Coronary artery (tissue), 2 donors: Measurements from ENCODE around the gene RPS6KL1.
A peak's percentile ranks its signal among the peaks of the same experiment; 100 is the strongest.

ENCODE experiments used
- DNase-seq: peaks from one replicate; pipeline ENCODE4 v3.0.0-alpha.2; 2017; ENCODE audit warnings: low spot score
- H3K27ac ChIP-seq, 2 donors: fragments of 200-600 bp; sonication (generic); one replicate each; pipeline ENCODE4 v1.5.1; 2016 to 2019
- H3K4me3 ChIP-seq: fragments of 200-600 bp; sonication (generic); 2 replicates; pipeline ENCODE4 v1.5.1; 2016; ENCODE audit warnings: mild to moderate bottlenecking, moderate library complexity
- CTCF ChIP-seq: fragments of 200-600 bp; sonication (generic); IDR thresholded peaks from one replicate; pipeline ENCODE4 v1.5.1; 2019; ENCODE audit warnings: antibody characterized with exemption

The RPS6KL1 gene

GRCh38 chr14:74912111-74912510, 10.9 kb downstream of the RPS6KL1 start:
- Histone ChIP-seq H3K27ac (no peak overlapping the region), H3K4me3 (no peak overlapping the region)
- no peak for TF ChIP-seq CTCF
- DNase-seq = no peak

- Histone ChIP-seq H3K27ac (no peak overlapping the region), H3K4me3 (no peak overlapping the region)
- no peak for TF ChIP-seq CTCF
- DNase-seq = no peak
These were observed 11.4 kb downstream of the RPS6KL1 start for GRCh38 chr14:74911704-74912103.

- DNase-seq = no peak
- no peak for TF ChIP-seq CTCF
- Histone ChIP-seq H3K27ac (no peak overlapping the region), H3K4me3 (no peak overlapping the region)
These were observed 11.8 kb downstream of the RPS6KL1 start for GRCh38 chr14:74911221-74911620.

- Histone ChIP-seq H3K27ac (no peak overlapping the region), H3K4me3 (no peak overlapping the region)
- DNase-seq = no peak
- no peak for TF ChIP-seq CTCF
These were observed 12.5 kb downstream of the RPS6KL1 start for GRCh38 chr14:74910556-74910955.

GRCh38 chr14:74909911-74910310, 13.1 kb downstream of the RPS6KL1 start:
- Histone ChIP-seq H3K27ac (peak overlapping the region in 1 of 2 donors; percentile 7), H3K4me3 (no peak overlapping the region)
- TF ChIP-seq CTCF = no peak
- DNase-seq = no peak

GRCh38 chr14:74909501-74909900, 13.6 kb downstream of the RPS6KL1 start:
- no peak for DNase-seq
- TF ChIP-seq CTCF = no peak
- Histone ChIP-seq H3K4me3 (no peak overlapping the region), H3K27ac (no peak overlapping the region)

GRCh38 chr14:74908861-74909341, 14.2 kb downstream of the RPS6KL1 start:
- no peak overlapping the region for H3K27ac ChIP-seq
- no peak overlapping the region for H3K4me3 ChIP-seq
- no peak for TF ChIP-seq CTCF
- no peak for DNase-seq
